Smooth muscle cell (in vitro differentiated cells): ENCODE measurements around the gene PRPF38B. TPM values are rescaled to one million over a fixed set of nuclear protein-coding genes. Genes with fewer than 3 reads are reported as not detected.
A peak's percentile ranks its signal among the peaks of the same experiment; 100 is the strongest.

Experiments used
- DNase-seq: peaks from one replicate; lab custom pipeline; 2025; ENCODE audit not compliant: unreplicated experiment; lab: John Stamatoyannopoulos, UW
- H2AFZ ChIP-seq: fragments of 200-600 bp; sonication (generic); 2 replicates; pipeline ENCODE4 v1.6.0; 2016; ENCODE audit warnings: antibody characterized with exemption, low read depth, mild to moderate bottlenecking
- H3F3A ChIP-seq: fragments of 200-600 bp; sonication (generic); 2 replicates; pipeline ENCODE4 v1.6.0; 2017; ENCODE audit warnings: antibody characterized with exemption, low read depth
- H3K27ac ChIP-seq: fragments of 200-600 bp; sonication (generic); 2 replicates; pipeline ENCODE4 v1.5.1; 2016; ENCODE audit warnings: low read depth, mild to moderate bottlenecking
- H3K27me3 ChIP-seq: fragments of 200-600 bp; sonication (generic); 2 replicates; pipeline ENCODE4 v1.6.1; 2016; ENCODE audit warnings: low read depth, mild to moderate bottlenecking
- H3K36me3 ChIP-seq: fragments of 200-600 bp; sonication (generic); 2 replicates; pipeline ENCODE4 v1.5.1; 2016; ENCODE audit warnings: low read depth
- H3K4me1 ChIP-seq: fragments of 200-600 bp; sonication (generic); 2 replicates; pipeline ENCODE4 v1.5.1; 2016; ENCODE audit warnings: low read depth
- H3K4me2 ChIP-seq: fragments of 200-600 bp; sonication (generic); 2 replicates; pipeline ENCODE4 v1.6.0; 2016; ENCODE audit warnings: mild to moderate bottlenecking
- H3K4me3 ChIP-seq: fragments of 200-600 bp; sonication (generic); 2 replicates; pipeline ENCODE4 v1.5.1; 2016; ENCODE audit warnings: mild to moderate bottlenecking
- H3K79me2 ChIP-seq: fragments of 200-600 bp; sonication (generic); 2 replicates; pipeline ENCODE4 v1.6.0; 2016; ENCODE audit warnings: low read depth, mild to moderate bottlenecking
- H3K9ac ChIP-seq: fragments of 200-600 bp; sonication (generic); 2 replicates; pipeline ENCODE4 v1.6.0; 2016; ENCODE audit warnings: low read depth
- H3K9me3 ChIP-seq: fragments of 200-600 bp; sonication (generic); replicated peaks from 2 replicates; pipeline ENCODE4 v1.5.1; 2016; ENCODE audit warnings: low read depth
- H4K20me1 ChIP-seq: fragments of 200-600 bp; sonication (generic); 2 replicates; pipeline ENCODE4 v1.6.0; 2016; ENCODE audit warnings: low read depth
- WGBS: methylation state at CpG from one replicate; pipeline ENCODE4 v1.1.7; 2016; ENCODE audit warnings: low lambda C conversion rate; 5-methylcytosine and 5-hydroxymethylcytosine counted together
- polyA plus RNA-seq: library from polyadenylated mRNA; unstranded; fragments of >200 nt; fragmentation: Nextera tagmentation; extraction: Ambion mirVana; gene quantifications from 2 replicates; pipeline ENCODE4 v1.2.1, GENCODE V29; 2016
- total RNA-seq: library from RNA; depleted of rRNA; stranded (reverse); fragments of >200 nt; gene quantifications from 2 replicates; pipeline ENCODE4 v1.2.3, GENCODE V29; 2014
- TF ChIP-seq, protein P1 (sequence below): fragments of 200-600 bp; sonication (generic); IDR thresholded peaks from 2 replicates; pipeline ENCODE4 v1.5.1; 2017; ENCODE audit warnings: borderline replicate concordance, mild to moderate bottlenecking, antibody characterized with exemption; ENCODE audit not compliant: insufficient read depth, poor library complexity, severe bottlenecking

The PRPF38B gene
- total and polyA plus RNA-seq, 2 experiments from 2014 or later: 20.6 to 28.0 TPM

DNA sequence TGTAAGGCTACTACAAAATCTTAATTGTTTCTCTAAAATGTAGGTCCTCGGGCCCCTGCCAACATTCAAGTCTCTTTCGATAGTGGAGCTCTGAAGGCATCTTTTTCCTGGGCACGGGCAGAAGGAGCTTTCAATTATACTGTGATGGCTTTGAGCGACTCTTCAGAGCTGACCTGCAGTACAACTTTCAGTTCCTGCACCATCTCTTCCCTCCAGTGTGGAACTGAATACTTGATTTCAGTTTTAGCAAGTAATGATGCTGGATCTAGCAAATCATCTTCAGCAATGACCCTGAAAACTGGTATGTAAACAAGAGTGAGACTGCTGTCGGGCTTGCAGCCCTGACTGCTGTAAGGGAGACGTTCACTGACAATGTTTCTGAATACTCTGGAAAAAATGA, 30.2 kb downstream of the PRPF38B start:
- peak overlapping the region; percentile 93 for H3K27ac ChIP-seq
- no peak overlapping the region for H3K4me3 ChIP-seq
- H3K4me2 ChIP-seq: peak overlapping the region; percentile 20
- no peaks in the 10 kb centered on the region for H3K79me2 ChIP-seq
- peak overlapping the region; percentile 1 for H3K9ac ChIP-seq
- 60% methylated on average over 6 of the region's 6 CpGs for WGBS
- H3K4me1 ChIP-seq: peaks cover 8% of the 10 kb centered on the region
- peak overlapping the region; percentile 58 for H2AFZ ChIP-seq
- no peaks in the 10 kb centered on the region for H3K36me3 ChIP-seq
- no peak for DNase-seq
- H4K20me1 ChIP-seq: no peaks in the 10 kb centered on the region
- TF ChIP-seq, protein P1, sequence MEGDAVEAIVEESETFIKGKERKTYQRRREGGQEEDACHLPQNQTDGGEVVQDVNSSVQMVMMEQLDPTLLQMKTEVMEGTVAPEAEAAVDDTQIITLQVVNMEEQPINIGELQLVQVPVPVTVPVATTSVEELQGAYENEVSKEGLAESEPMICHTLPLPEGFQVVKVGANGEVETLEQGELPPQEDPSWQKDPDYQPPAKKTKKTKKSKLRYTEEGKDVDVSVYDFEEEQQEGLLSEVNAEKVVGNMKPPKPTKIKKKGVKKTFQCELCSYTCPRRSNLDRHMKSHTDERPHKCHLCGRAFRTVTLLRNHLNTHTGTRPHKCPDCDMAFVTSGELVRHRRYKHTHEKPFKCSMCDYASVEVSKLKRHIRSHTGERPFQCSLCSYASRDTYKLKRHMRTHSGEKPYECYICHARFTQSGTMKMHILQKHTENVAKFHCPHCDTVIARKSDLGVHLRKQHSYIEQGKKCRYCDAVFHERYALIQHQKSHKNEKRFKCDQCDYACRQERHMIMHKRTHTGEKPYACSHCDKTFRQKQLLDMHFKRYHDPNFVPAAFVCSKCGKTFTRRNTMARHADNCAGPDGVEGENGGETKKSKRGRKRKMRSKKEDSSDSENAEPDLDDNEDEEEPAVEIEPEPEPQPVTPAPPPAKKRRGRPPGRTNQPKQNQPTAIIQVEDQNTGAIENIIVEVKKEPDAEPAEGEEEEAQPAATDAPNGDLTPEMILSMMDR: no peak
- H3K9me3 ChIP-seq: no peaks in the 10 kb centered on the region
- peaks cover 22% of the 10 kb centered on the region for H3F3A ChIP-seq
- H3K27me3 ChIP-seq: no peaks in the 10 kb centered on the region

DNA sequence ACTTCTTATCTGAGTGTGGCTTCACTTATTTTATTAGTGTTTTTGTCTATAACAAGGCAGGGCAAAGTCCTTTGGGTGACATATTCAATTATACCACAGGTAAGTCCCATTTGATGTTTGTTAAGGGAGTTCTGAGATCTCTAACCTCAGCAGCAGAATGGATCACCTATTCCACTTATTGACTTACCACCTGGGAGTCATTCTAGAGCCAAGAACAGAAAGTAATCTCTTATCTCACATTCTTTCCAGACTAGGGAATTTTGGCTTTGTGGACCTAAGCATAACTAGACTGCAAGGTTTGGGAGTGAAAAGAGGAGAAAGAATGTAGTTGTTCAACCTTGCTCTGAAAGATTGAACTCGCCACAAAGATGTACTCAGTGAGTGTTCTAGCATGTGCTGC, 33.8 kb downstream of the PRPF38B start:
- DNase-seq: no peak
- peaks cover 7% of the 10 kb centered on the region for H3F3A ChIP-seq
- 86% methylated on average over 1 of the region's 1 CpG for WGBS
- H3K27me3 ChIP-seq: no peaks in the 10 kb centered on the region
- no peak overlapping the region for H3K4me3 ChIP-seq
- H3K9me3 ChIP-seq: no peaks in the 10 kb centered on the region
- no peaks in the 10 kb centered on the region for H3K79me2 ChIP-seq
- H3K36me3 ChIP-seq: no peaks in the 10 kb centered on the region
- H4K20me1 ChIP-seq: no peaks in the 10 kb centered on the region
- H3K4me2 ChIP-seq: no peak overlapping the region
- peaks cover 8% of the 10 kb centered on the region for H3K4me1 ChIP-seq
- H3K9ac ChIP-seq: no peak overlapping the region
- TF ChIP-seq, protein P1: no peak
- H3K27ac ChIP-seq: no peak overlapping the region
- H2AFZ ChIP-seq: no peak overlapping the region

DNA sequence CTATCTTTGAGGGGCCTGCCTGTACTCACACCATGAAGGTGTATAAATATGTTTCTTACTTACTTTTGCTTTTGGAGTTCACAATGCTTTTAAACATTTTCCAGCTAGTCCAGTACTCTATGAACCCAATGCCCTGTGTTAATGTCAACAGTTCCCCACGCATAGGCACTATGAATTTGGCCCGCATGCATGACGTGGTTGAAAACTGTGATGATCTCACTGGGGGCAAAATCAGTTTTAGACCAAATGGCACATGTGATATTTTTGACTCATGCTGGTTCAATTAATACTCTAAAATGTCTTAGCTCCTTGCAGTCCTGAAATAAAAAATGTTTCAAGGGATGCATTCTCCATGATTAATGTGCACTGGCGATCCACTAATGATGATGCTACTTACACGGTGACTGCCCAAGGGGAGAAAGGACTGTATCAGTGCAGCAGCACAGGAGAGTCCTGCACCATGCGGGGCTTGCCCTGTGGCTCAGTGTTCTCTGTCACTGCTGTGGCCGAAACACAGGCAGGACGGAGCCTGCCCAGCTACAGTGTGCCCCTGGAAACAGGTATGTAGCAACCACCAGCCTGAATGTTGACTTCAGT, 36.3 kb downstream of the PRPF38B start:
- Histone ChIP-seq H3K4me3 (no peak overlapping the region), H3K36me3 (no peaks in the 10 kb centered on the region), H3F3A (no peaks in the 10 kb centered on the region), H3K27ac (no peak overlapping the region), H3K27me3 (no peaks in the 10 kb centered on the region), H3K9me3 (no peaks in the 10 kb centered on the region), H2AFZ (no peak overlapping the region), H3K79me2 (no peaks in the 10 kb centered on the region), H4K20me1 (no peaks in the 10 kb centered on the region), H3K4me2 (no peak overlapping the region), H3K4me1 (no peaks in the 10 kb centered on the region), H3K9ac (no peak overlapping the region)
- TF ChIP-seq, protein P1: no peak
- no peak for DNase-seq
- 87% methylated on average over 8 of the region's 8 CpGs for WGBS

DNA sequence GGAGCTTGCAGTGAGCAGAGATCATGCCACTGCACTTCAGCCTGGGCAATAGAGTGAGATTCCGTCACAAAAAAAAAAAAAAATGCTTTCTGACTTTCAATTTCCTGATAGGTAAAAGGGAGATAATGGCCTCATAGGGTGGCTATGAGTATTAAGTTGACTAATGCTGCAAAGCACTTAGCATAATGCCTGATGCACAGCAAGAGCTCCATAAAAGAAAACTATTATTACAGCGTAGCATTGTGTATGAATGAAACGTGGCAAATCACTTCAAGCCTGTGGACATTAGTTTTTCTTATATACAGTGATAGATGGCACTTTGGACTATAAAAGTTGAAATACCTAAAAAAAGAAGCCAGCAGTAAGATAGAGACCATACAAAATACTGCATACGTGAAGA, 37.4 kb downstream of the PRPF38B start:
- Histone ChIP-seq H3K27me3 (no peaks in the 10 kb centered on the region), H3K9me3 (no peaks in the 10 kb centered on the region), H3K36me3 (no peaks in the 10 kb centered on the region), H2AFZ (no peak overlapping the region), H3K4me1 (no peaks in the 10 kb centered on the region), H3K4me3 (no peak overlapping the region), H3K9ac (no peak overlapping the region), H3K4me2 (no peak overlapping the region), H3F3A (no peaks in the 10 kb centered on the region), H3K27ac (no peak overlapping the region), H4K20me1 (no peaks in the 10 kb centered on the region), H3K79me2 (no peaks in the 10 kb centered on the region)
- DNase-seq: no peak
- TF ChIP-seq, protein P1: no peak
- 93% methylated on average over 4 of the region's 4 CpGs for WGBS
